Coronary artery (tissue), 2 donors: ENCODE data around the gene DST.
A peak's percentile ranks its signal among the peaks of the same experiment; 100 is the strongest.

Source experiments
- DNase-seq: peaks from one replicate; pipeline ENCODE4 v3.0.0-alpha.2; 2017; ENCODE audit warnings: low spot score
- H3K27ac ChIP-seq, 2 donors: fragments of 200-600 bp; sonication (generic); one replicate each; pipeline ENCODE4 v1.5.1; 2016 to 2019
- H3K4me3 ChIP-seq: fragments of 200-600 bp; sonication (generic); 2 replicates; pipeline ENCODE4 v1.5.1; 2016; ENCODE audit warnings: mild to moderate bottlenecking, moderate library complexity
- TF ChIP-seq, protein P1 (sequence below): fragments of 200-600 bp; sonication (generic); IDR thresholded peaks from one replicate; pipeline ENCODE4 v1.5.1; 2019; ENCODE audit warnings: antibody characterized with exemption

Gene DST

DNA sequence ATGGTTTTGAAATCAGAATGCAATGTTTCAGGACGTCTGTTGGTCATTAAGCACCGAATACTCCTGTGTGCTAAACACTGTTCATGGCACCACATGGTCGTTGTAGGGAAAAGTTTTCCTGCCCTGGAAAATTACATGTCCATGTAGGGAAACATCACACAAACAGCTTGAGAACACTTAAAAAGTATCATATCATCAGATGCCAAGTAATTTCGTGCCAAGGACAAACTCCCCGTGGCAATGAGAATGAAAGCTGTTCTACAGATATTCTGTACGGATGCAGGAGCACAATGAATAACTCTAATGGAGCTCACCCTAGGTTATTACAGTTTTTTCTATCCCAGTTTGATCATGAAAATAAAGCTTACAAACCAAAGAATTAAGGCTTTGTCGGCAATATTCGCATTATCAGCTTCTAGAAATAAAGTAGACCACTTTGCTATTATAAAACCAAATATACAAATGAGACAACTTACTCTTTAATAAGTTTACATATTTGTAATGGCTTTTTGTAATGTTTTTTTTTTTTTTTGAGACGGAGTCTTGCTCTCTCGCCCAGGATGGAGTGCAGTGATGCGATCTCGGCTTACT, 4.6 kb upstream of the DST start:
- no peak overlapping the region for H3K4me3 ChIP-seq
- TF ChIP-seq, protein P1, sequence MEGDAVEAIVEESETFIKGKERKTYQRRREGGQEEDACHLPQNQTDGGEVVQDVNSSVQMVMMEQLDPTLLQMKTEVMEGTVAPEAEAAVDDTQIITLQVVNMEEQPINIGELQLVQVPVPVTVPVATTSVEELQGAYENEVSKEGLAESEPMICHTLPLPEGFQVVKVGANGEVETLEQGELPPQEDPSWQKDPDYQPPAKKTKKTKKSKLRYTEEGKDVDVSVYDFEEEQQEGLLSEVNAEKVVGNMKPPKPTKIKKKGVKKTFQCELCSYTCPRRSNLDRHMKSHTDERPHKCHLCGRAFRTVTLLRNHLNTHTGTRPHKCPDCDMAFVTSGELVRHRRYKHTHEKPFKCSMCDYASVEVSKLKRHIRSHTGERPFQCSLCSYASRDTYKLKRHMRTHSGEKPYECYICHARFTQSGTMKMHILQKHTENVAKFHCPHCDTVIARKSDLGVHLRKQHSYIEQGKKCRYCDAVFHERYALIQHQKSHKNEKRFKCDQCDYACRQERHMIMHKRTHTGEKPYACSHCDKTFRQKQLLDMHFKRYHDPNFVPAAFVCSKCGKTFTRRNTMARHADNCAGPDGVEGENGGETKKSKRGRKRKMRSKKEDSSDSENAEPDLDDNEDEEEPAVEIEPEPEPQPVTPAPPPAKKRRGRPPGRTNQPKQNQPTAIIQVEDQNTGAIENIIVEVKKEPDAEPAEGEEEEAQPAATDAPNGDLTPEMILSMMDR, result no peak
- no peak overlapping the region for H3K27ac ChIP-seq
- DNase-seq, result no peak

DNA sequence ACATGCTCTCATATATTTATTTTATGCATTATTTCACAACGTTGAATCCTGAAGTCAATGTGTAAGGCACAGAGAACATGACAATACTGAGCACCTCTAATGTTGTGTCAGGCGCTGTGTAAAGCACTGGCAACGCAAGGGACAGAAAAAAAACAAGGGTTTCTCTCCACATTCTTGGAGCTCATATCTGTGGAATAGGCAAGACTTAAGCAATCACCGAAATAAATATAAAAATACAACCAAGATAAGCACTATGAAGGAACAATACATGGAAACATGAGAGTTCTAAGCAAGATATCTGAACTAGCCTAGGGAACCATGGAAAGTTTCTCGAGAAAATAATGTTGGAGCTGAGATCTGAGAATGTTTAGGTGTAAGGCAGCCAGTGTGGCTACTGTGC, 1.7 kb upstream of the DST start:
- no peak for DNase-seq
- TF ChIP-seq, protein P1, result no peak
- H3K27ac ChIP-seq, result peak overlapping the region in 1 of 2 donors; percentile 75
- H3K4me3 ChIP-seq, result no peak overlapping the region

- peak overlapping the region in 1 of 2 donors; percentile 63 for H3K27ac ChIP-seq
- DNase-seq, result no peak
- TF ChIP-seq, protein P1, result no peak
- H3K4me3 ChIP-seq, result no peak overlapping the region
These were observed 845 bp upstream of the DST start for GRCh38 chr6:56643379-56644089.

- DNase-seq, result no peak
- Histone ChIP-seq H3K27ac (peak overlapping the region in 1 of 2 donors; percentile 5), H3K4me3 (no peak overlapping the region)
- TF ChIP-seq, protein P1, result no peak
These were observed 2.3 kb downstream of the DST start for GRCh38 chr6:56640374-56640773.

GRCh38 chr6:56638760-56639159, 3.9 kb downstream of the DST start:
- DNase-seq, result no peak
- peak overlapping the region in 1 of 2 donors; percentile 2 for H3K27ac ChIP-seq
- TF ChIP-seq, protein P1, result no peak
- no peak overlapping the region for H3K4me3 ChIP-seq

- DNase-seq, result no peak
- Histone ChIP-seq H3K27ac (no peak overlapping the region), H3K4me3 (no peak overlapping the region)
- TF ChIP-seq, protein P1, result peak; percentile 43
These were observed 5.0 kb downstream of the DST start for GRCh38 chr6:56637640-56638039.

DNA sequence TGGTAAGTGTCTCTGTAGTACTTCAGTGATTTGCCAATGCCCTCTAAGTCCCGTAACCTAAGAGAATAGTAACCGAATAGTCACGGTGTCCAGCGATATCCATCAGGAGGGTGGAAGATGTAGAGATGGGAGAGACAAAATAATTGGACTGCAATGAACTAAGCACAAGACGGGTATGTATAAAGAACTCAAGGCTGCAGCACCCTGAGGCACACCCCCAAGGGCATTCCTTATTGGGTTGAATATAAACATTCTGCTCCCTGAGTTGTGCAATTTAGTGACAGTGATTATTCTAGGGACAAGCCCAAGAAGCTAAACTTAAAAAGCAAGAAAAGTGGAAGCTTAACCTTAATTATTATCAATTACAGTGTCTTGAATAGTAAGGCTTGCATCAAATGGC, 14.6 kb downstream of the DST start:
- Histone ChIP-seq H3K4me3 (no peak overlapping the region), H3K27ac (no peak overlapping the region)
- TF ChIP-seq, protein P1, result no peak
- DNase-seq, result no peak
